ENCODE data around the gene PSRC1.

DNA sequence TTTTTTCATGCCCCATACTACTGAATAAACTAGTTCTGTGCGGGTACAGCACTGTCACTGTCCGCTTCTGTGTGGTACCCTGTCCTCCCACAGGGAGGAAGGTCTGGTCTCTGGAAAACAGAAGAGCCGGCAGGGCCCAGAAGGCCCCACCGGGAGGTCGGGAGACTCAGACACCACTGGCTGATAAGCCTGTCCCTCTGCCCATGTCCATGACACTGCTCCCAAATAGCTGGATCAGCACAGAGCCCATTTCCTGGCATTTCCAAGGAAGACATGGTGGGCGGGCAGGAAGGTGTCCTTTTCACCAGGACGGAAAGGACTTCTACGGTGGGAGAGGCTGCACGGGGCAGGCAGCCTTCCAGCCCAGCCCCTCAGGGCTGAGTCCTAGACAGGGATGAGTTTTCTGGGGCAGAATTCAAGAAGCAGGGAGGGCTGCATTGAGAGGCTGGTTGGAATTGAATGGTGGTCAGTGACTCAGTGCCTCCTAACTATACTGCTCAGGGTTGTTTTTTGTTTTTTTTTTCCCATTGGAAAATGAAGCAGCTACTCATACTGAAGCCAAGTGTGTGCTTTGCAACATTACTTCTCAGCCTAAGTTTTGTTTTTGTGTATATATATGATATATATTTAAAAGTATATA lies 7.1 kb downstream of the PSRC1 start:
- TF ChIP-seq CTCF (IDR thresholded peaks at IDR 0.05) (no peak), POLR2A (IDR thresholded peaks at IDR 0.05) (no peak), POLR2AphosphoS5 (IDR thresholded peaks at IDR 0.05) (no peak), EP300 (IDR thresholded peaks at IDR 0.05; ENCODE audit: low read depth) (no peak)

All from transverse colon (tissue), 4 donors.